Omental fat pad (tissue), 4 donors: ENCODE data around the gene HOXA4. TPM values are rescaled to one million over a fixed set of nuclear protein-coding genes. Genes with fewer than 3 reads are reported as not detected.

Source experiments
- ATAC-seq: fragments of 150-250 bp; one replicate; pipeline ENCODE4 v1.9.1; 2016; ENCODE audit warnings: mild to moderate bottlenecking, moderate library complexity; ENCODE audit not compliant: low FRiP score
- DNase-seq: peaks from one replicate; pipeline ENCODE4 v3.0.0-alpha.2; 2019; ENCODE audit warnings: low spot score
- CTCF ChIP-seq, 3 donors: fragments of 450-650 bp; IDR thresholded peaks; one replicate each; pipeline ENCODE4 v1.5.1; 2016 to 2017; ENCODE audit warnings: antibody characterized with exemption in 3 of 3, mild to moderate bottlenecking in 3 of 3, moderate library complexity in 2 of 3
- total RNA-seq, 4 donors: library from RNA; depleted of rRNA; stranded (reverse); fragments of >200 nt; gene quantifications; one replicate each; pipeline ENCODE4 v1.1.0, GENCODE V29; 2016

HOXA4 gene
- total RNA-seq, 4 donors from 2014 or later, result 1.6 to 5.7 (median 3.1) TPM

- no peak for ATAC-seq
- TF ChIP-seq CTCF (IDR thresholded peaks at IDR 0.05), result no peak
- no peak for DNase-seq
Observed at GRCh38 chr7:27111751-27112277, 18.7 kb downstream of the HOXA4 start.

GRCh38 chr7:27111042-27111750 lies 19.4 kb downstream of the HOXA4 start:
- ATAC-seq (peak; percentile 41), DNase-seq (no peak)
- no peak for TF ChIP-seq CTCF (IDR thresholded peaks at IDR 0.05)

GRCh38 chr7:27110186-27111031 lies 20.1 kb downstream of the HOXA4 start:
- DNase-seq (no peak), ATAC-seq (no peak)
- TF ChIP-seq CTCF (IDR thresholded peaks at IDR 0.05), result no peak

- TF ChIP-seq CTCF (IDR thresholded peaks at IDR 0.05), result no peak
- DNase-seq (no peak), ATAC-seq (no peak)
Observed at GRCh38 chr7:27109466-27110185, 20.9 kb downstream of the HOXA4 start.

GRCh38 chr7:27108390-27109127 lies 22.0 kb downstream of the HOXA4 start:
- ATAC-seq, result peak; percentile 34
- TF ChIP-seq CTCF (IDR thresholded peaks at IDR 0.05), result no peak
- no peak for DNase-seq
